Measurements from ENCODE around the gene FABP6.
"Not testable (repeated sequence)": the region's sequence is repeated elsewhere in the genome, so short reads cannot be mapped to it uniquely, and the experiment has no call there.

Gene FABP6

DNA sequence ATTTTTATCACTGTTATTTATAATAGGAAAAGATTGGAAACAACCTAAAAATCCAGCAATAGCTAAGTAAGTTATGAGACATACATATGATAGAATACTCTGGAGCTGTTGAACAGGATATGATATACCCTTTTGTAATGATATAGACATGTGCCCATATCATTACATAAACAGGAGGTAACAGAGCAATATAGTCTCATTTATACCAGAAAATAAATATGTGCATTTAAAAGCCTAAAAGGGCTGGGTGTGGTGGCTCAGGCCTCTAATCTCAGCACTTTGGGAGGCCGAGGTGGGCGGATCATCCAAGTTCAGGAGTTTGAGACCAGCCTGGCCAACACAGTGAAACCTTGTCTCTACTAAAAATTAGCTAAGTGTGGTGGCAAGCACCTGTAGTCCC, 2.3 kb upstream of the FABP6 start:
- no peak for DNase-seq

GRCh38 chr5:160230686-160231527, 1.6 kb downstream of the FABP6 start:
- DNase-seq = no peak

DNA sequence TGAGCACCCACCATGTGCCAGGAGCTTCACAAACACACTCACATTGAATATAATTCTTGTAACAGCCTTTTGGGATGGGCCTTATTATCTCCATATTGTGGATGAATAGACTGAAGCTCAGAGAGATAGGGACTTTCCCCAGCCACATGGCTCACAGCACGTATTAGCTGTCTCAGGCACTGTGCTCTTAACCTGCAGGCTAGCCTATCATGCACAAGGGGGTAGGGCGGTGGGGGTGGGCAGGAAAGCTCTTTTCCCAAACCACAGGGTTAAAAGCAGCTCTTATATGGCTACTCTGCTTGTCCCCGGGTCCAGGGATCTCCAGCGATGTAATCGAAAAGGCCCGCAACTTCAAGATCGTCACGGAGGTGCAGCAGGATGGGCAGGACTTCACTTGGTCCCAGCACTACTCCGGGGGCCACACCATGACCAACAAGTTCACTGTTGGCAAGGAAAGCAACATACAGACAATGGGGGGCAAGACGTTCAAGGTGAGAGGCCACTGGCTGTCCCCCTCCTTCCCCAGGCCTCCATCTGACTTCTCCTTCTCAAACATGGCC, 2.6 kb downstream of the FABP6 start:
- DNase-seq = no peak

- no peak for DNase-seq
These were observed 3.9 kb downstream of the FABP6 start for GRCh38 chr5:160233215-160233614.

- no peak for DNase-seq
These were observed 6.4 kb downstream of the FABP6 start for GRCh38 chr5:160235731-160236130.

- DNase-seq = no peak
These were observed 8.3 kb downstream of the FABP6 start for GRCh38 chr5:160237571-160238093.

GRCh38 chr5:160240350-160240749, 11.0 kb downstream of the FABP6 start:
- no peak for DNase-seq

- no peak for DNase-seq
These were observed 12.8 kb downstream of the FABP6 start for GRCh38 chr5:160242145-160242544.

GRCh38 chr5:160245506-160246086, 16.3 kb downstream of the FABP6 start:
- peak; percentile 71 for DNase-seq

DNA sequence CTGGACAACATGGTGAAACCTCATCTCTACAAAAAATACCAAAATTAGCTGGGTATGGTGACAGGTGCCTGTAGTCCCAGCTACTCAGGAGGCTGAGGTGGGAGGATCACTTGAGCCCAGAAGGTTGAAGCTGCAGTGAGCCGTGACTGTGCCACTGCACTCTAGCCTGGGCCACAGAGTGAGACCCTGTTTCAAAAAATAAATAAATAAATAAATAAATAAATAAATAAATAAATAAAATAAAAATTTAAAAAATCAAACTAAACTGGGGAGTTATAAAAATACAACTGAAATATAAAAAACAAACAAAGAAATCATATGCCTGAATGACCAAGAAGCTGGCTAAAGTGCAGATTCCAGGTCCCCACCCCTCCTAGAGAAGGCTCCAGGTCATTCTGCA, 20.3 kb downstream of the FABP6 start:
- DNase-seq = not testable (repeated sequence)

DNA sequence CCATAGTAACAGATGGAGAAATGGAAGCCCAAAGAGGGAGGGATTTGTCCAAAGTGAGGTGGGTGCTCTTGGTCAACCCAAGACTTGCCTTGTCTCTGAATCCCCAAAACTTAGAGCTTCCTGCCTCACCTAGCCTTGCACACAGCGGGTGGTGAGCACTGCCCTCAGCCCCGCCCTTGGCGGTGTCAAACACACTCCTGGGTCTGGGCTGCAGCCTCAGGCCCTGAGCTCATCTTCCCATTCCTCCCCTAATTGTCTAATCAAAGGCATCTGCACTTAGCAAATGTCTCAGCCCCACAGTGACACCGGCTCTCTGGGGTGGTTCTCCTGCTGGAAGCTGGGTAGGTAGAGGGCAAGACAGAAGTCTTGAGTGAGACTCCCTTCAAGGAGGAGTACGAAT, 20.9 kb downstream of the FABP6 start:
- DNase-seq = no peak

DNA sequence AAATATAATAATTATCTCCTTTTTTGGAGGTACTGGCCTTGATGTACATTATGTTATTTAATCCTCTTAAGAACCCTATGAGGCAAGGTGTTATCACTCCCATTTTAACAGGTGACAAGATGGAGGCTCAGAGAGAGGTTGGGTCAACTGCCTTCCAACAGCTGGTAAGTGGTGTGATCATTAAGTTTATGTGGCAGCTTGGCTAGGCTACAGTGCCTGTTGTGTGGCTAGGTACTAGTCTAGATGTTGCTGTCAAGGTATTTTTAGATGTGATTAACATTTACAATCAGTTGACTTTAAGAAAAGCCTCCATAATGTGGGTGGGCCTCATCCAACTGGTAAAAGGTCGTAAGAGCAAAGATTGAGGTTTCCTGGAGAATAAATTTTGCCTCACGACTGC, 21.5 kb downstream of the FABP6 start:
- no peak for DNase-seq

DNA sequence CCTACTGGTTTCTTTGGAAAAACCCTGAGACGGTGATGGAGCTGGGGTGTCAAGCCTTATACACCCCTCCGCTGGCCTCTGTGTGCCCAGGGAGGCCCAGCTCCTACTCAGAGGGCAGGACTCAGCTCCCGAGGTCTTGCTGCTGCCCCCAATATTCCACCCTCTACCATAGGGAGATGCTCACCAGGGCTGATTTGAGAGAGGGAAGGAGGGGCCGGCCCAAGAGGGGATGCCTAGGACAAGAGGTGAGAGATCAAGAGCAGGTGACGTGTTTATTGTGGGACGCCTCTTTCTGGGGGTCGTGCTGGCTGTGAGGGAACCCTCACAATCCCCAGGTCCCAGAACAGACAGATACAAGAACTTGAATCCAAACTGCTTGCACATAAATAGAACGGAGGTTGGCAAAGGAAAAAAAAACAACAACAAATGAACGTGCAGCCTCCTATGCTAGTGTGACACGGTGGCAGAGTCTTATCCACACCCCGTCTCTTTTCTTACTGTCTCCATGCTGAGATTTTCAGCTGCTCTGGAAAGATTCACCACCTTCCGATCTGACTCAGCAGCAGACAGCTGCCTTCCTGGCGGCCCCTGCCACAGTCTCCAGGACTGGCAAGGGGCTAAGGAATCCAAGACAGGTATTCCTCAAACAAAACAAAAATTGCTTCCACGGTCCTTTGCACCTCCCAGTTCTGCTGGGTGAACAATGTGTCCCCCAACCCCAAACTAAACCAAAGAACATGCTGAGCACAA, 22.3 kb downstream of the FABP6 start:
- no peak for DNase-seq

GRCh38 chr5:160252916-160253315, 23.6 kb downstream of the FABP6 start:
- DNase-seq = no peak

GRCh38 chr5:160253441-160253840, 24.1 kb downstream of the FABP6 start:
- no peak for DNase-seq

DNA sequence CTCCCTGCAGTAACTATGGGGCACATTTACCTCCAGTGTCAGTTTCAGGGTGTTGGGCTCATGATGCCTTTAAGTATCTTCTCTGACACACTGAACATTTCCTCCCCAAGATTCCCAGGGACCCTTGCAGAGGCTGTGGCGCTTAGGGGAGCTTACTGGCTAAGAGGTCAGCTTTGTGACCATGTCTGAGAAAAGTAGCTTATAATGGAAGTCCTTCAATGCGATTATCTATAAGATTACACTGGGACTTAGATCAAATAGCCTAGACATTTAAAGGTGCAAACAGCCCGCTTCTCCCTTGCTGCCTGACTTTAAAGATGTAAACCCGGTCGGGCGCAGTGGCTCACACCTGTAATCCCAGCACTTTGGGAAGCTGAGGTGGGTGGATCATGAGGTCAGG, 25.4 kb downstream of the FABP6 start:
- DNase-seq = no peak

DNA sequence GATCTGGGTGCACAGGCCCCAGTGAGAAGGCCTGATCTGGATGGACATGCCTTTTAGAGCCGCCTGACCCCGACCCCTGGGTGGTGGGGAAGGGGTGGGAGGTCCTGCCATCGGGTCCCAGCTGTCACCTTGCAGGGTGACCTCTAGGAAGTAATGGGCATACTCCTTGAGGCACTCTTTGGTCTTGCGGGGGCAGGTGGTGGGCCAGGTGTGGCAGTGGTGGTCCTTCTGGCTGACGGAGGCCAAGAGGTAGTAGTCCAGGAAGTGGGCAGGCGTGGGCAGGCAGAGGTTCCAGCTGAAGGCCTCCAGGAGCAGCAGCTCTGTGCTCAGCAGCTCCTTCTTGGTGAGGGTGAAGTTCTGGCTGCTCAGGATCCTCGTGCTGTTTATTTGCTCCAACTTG, 30.0 kb downstream of the FABP6 start:
- DNase-seq = no peak

- no peak for DNase-seq
These were observed 30.9 kb downstream of the FABP6 start for GRCh38 chr5:160260006-160260775.

GRCh38 chr5:160260881-160261815, 31.8 kb downstream of the FABP6 start:
- no peak for DNase-seq

DNA sequence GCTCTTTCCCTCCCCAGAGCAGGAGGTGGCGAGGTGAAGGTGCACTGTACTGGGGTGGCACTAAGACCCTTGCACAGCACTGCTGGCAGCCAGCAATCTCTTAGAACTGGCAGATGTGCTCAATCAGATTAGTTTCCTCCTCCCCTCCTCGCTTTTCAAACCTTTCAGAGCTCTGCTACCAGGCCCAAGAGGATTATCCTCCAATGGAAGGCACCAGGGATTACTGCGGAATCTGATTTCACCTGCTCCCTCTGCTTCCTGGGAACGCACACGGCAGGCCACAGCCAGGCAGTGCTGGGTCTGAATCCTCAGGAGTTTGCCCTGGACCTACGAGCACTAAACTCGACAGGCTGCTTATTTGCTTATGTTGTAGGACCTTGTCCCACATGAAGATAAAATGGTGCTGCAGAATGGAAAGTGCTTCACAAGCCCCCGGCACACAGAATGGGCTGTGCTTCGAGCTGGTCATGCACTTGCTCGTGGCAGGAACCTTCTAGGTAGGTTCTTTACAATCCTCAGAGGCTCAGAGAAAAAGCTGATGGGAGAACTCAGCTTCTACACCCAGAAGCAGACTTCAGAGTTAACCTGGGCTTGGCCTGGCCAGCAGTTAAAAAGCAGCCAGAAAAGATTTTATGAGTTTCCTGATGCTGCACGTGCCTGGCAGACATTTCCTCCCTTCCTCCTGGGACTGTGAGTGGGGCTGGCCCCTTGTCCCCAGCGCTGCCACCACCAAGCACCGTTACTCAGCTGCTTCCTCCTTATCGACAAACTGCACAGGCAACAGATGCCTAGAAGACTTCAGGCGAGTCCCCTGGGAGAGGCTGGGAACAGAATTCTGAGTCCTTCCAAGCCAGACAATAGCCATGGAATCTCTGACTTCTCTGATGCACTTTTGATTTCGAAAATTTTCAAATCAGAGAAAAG, 33.1 kb downstream of the FABP6 start:
- no peak for DNase-seq

Data from NCI-H1694 treated with DMSO at 0.1 percent for 48 hours (cell line).